Stimulated activated CD8-positive, alpha-beta memory T cell treated with anti-CD3 and anti-CD28 coated beads, Interleukin-4, amount 100 ng/mL, for 48 hours (primary cell): ENCODE measurements around the gene CBFA2T2.
"Not testable (repeated sequence)": the region's sequence is repeated elsewhere in the genome, so short reads cannot be mapped to it uniquely, and the experiment has no call there.

Source experiments
- DNase-seq: peaks from one replicate; pipeline ENCODE4 v3.0.0-alpha.2; 2020

CBFA2T2 gene

DNA sequence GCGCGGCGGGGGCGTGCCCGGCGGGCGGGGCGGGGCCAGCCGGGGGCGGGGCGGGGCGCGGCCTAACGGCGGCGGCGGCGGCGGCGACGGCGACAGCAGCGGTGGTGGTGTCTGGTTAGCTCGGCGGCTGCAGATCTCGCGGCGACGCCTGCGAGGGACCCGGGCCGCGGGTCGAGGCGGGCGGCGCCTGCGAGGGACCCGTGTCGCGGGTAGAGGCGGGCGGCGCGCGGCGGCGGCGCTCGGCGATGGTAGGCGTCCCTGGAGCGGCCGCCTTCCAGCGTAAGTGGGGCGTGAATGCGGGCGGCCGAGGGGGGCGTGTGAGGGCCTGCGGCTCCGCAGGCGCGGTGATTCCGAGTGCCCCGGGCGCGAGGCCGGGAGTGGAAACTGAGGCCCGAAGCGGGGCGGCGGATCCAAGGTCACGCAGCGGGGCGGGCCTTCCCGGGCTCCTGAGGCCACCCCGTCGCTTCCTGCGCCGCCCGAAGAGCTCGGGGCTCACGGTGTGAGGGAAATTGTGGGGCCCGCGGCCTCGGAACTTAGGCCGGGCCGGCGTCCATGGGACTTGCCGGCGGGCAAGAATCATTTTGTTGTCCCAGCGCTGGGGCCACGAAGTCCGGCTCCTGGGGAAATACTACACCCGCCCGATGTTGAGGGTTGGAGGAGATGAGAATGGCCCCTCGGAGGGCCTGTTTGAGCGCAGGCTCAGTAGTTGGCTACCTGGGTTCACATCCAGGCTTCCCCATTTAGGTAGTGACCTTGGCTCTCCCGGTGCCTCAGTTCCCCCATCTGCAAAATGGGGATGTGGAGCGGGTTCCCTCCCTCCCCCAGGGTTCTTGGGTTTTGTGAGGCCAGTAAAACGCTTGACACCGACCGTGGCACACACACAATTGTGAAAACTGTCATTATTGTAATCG, at the start of gene CBFA2T2:
TSS of gene CBFA2T2 (plus strand) at position 74 of the 911 bp plus-strand sequence. CDS start at position 246, 172 bp downstream.
- no peak for DNase-seq

DNA sequence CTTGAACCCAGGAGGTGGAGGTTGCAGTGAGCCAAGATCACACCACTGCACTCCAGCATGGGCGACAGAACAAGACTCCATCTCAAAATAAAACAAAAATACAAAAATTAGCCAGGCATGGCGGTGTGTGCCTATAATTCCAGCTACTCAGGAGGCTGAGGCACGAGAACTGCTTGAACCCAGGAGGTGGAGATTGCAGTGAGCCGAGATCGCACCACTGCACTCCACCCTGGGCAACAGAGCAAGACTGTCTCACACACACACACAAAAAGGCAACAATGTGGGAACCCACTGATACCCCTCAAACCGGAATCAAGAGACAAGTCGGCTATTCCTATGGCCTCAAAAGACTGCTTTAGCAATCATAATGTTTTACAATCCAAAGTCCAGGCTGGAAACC, 49.3 kb upstream of the CBFA2T2 start:
- DNase-seq = not testable (repeated sequence)

- DNase-seq = no peak
Observed at GRCh38 chr20:33441142-33441955, 48.5 kb upstream of the CBFA2T2 start.

- DNase-seq = no peak
Observed at GRCh38 chr20:33442136-33443005, 47.5 kb upstream of the CBFA2T2 start.

DNA sequence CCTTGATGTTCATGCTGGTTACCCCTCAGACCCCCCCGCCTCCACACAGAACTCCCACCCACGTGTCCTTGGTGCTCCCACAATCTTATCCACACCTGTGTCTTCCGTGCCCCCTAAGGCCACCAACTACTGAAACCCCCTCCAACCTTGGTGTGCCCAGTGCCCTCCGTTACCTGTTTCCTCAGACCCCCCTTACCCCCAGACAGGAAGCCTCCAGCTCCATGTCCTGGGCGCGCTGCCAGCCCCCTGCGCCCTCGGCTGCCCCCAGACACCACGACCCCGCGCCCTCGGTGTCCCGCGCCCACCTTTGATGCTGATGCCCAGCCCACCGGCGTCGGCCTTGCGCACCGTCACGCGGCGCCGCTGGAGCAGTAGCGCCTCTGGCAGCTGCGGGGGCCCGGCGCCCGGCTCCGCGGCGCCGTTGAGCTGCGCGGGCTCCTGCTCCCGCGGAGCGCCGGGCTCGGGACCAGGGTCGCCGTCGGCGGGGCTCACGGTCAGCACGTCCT, 46.8 kb upstream of the CBFA2T2 start:
- DNase-seq = peak; percentile 39

DNA sequence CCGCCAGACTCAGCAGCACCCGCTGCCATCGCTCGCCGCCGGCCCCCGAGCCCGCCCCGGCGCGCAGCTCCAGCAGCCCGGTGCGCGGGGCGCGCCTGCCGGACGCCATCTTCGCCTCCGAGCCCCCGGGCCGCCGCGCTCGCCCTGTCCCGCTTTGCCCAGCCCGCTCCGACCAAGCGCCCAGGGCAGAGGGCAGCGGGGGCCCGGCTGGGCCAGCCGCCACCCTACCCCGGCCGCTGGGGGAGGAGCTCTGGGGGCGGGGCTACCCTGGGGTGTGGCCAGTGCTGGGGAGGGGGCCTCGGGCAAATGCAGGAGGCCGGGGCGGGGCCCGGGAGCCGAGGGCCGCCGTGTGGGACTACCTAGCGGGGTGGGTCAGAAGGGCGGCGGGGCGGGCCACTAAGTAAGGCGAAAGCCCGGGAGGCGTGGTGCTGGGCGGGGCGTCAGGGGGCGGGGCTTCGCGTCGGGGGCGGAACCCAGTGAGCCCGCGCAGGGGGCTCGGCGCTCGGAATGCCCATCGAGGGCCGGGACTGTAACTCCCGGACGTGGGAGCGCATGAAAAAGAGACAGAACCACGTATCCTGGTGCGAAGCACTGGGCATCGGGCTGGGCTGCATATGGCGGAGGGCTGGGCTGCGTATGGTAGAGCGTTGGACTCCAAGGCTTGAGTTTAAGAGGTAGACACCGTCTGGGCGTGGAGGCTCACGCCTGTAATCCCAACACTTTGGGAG, 46.2 kb upstream of the CBFA2T2 start, which contains the start of gene SNTA1:
TSS of gene SNTA1 (minus strand) at position 252 of the 728 bp plus-strand sequence. CDS start at position 109, 143 bp downstream.
- peak; percentile 94 for DNase-seq

DNA sequence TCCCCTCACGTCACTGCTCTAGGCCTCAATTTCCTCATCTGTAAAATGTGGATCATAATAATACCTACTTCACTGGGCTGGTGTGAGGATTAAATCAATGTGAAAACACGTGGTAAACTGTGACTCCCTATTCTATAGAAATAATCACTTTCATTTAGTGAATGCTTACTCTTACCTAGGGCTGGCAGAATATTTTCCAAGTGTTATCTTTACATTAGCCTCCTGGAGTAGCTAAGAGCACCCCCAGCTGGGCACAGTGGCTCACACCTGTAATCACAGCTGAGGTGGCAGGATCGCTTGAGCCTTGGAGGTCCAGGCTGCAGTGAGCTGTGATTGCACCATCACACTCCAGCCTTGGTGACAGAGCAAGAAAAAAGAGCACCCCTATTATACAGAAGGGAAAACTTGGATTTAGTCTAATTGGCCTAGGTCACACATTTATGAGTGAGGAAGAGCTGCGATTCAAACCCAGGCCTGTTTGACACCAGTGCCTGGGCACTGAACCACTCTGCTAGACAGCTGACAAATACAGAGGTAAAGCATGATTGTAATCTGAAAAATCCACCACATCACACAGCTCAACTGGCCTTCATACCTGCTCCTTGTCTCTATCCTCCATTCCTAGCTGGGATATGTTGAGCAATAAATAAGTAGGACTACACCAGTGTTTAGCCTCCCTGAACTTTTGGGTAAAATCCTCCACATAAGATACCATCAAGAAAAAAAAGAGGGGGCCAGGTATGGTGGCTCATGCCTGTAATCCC, 44.9 kb upstream of the CBFA2T2 start:
- peak; percentile 42 for DNase-seq

GRCh38 chr20:33445881-33446625, 43.8 kb upstream of the CBFA2T2 start:
- no peak for DNase-seq

GRCh38 chr20:33450867-33451266, 39.0 kb upstream of the CBFA2T2 start:
- no peak for DNase-seq

- peak; percentile 93 for DNase-seq
Observed at GRCh38 chr20:33456916-33457642, 32.8 kb upstream of the CBFA2T2 start.

DNA sequence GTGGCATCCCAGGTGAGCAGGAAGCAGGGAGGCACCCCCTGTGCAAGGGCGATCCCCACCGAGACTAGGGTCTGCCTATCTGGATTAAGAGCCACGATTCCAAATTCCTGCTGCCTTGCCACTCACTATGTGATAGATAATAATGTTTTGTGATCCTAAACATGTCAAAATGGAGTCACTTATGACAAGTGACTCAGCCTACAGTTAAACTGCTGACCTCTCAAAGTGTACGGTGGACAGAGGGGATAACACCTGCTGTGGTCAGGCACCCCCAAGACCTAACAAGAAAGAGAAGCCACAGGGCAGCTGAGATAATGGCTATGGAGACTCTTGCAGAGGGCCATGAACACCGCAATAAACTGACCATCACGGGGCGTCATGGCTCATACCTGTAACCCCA, 30.3 kb upstream of the CBFA2T2 start:
- DNase-seq = no peak

DNA sequence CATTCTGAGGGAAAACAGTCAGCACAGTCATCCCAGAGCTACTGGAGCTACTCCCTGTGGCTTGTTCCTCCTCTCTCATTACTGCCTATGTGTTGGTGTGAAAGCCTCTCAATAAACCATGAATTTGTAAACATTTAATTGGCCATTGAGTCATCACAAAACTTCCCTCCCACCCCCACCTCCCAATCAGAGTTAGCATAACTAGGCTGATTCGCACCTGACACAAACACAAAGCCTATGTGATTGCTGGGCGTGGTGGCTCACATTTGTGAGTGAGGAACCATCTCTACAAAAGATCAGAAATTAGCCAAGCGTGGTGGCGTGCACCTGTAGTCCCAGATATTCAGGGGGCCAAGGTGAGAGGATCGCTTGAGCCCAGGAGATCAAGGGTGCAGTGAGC, 29.2 kb upstream of the CBFA2T2 start:
- no peak for DNase-seq

DNA sequence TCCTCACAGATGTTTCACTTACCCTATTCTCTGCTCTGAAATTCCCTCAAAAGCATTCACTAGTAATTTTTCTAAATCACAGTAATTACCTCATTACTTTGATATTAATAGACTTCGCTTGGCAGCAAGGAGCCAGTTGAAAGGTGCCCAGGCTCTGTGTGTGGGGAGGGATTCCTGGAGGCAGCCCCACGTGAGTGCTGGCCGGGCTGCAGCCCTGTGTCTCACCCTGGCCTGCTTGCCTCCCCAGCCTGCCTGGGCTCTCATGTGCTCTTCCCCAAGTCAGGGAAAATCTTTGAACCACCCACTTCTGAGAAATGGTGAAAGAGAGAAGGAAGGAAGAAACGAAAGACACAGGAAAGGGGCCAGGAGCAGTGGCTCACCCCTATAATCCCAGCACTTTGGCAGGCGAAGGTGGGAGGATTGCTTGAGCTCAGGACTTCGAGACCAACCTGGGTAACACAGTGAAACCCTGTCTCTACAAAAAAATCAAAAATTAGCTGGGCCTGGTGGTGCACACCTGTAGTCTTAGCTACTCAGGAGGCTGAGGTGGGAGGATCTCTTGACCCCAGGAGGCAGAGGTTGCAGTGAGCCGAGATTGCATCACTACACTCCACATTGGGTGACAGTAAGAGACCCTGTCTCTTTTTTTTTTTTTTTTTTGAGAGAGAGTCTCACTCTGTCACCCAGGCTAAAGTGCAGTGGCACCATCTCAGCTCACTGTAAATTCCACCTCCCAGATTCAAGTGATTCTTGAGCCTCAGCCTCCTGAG, 26.4 kb upstream of the CBFA2T2 start:
- DNase-seq = no peak

GRCh38 chr20:33464759-33465158, 25.1 kb upstream of the CBFA2T2 start:
- not testable (repeated sequence) for DNase-seq

GRCh38 chr20:33465481-33466302, 24.2 kb upstream of the CBFA2T2 start:
- no peak for DNase-seq

DNA sequence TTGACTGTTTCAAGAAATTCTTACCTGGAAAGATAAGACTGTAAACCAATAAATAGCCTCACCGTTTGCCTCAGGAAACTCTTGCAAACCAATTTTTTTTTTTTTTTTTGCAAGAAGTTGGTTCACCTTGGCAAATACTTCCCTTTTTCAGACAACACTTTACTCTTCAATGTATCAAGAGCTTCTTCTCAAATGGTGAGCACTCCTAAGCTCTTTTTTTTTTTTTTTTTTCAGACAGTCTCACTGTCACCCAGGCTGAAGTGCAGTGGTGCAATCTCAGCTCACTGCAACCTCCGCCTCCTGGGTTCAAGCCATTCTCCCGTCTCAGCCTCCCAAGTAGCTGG, 23.6 kb upstream of the CBFA2T2 start:
- no peak for DNase-seq

GRCh38 chr20:33470457-33470856, 19.4 kb upstream of the CBFA2T2 start:
- DNase-seq = no peak

- no peak for DNase-seq
Observed at GRCh38 chr20:33470866-33471265, 19.0 kb upstream of the CBFA2T2 start.
